ENCODE measurements around the gene SQSTM1.

Gene SQSTM1

GRCh38 chr5:179887095-179887494 is 66.4 kb downstream of the SQSTM1 start:
- Histone ChIP-seq H3K4me3 (IDR thresholded peaks at IDR 0.05; ENCODE audit: insufficient read depth, low read depth, low read length) (no peak overlapping the region), H3K9ac (no peak overlapping the region), H3K27ac (no peak overlapping the region), H4K20me1 (ENCODE audit: insufficient read depth) (no peaks in the 10 kb centered on the region), H3K4me1 (ENCODE audit: low read depth, poor library complexity, severe bottlenecking) (no peaks in the 10 kb centered on the region), H2AFZ (ENCODE audit: low read depth) (no peak overlapping the region), H3K36me3 (ENCODE audit: insufficient read depth) (no peaks in the 10 kb centered on the region), H3K27me3 (ENCODE audit: insufficient read depth, low read depth) (no peaks in the 10 kb centered on the region), H3K4me2 (no peak overlapping the region), H3K79me2 (ENCODE audit: insufficient read depth, low read depth) (no peaks in the 10 kb centered on the region)
- TF ChIP-seq CTCF (conservative IDR thresholded peaks at IDR 0.05; ENCODE audit: low read depth, low read length), result no peak

Data from KMS-11 (cell line).